Smooth muscle cell of the umbilical artery (primary cell): ENCODE measurements around the gene SMG7. TPM values are rescaled to one million over a fixed set of nuclear protein-coding genes. Genes with fewer than 3 reads are reported as not detected.

Source experiments
- total RNA-seq: library from RNA; depleted of rRNA; stranded (reverse); fragments of >200 nt; gene quantifications from 2 replicates; pipeline ENCODE4 v1.2.3, GENCODE V29; 2014

Gene SMG7, protein sequence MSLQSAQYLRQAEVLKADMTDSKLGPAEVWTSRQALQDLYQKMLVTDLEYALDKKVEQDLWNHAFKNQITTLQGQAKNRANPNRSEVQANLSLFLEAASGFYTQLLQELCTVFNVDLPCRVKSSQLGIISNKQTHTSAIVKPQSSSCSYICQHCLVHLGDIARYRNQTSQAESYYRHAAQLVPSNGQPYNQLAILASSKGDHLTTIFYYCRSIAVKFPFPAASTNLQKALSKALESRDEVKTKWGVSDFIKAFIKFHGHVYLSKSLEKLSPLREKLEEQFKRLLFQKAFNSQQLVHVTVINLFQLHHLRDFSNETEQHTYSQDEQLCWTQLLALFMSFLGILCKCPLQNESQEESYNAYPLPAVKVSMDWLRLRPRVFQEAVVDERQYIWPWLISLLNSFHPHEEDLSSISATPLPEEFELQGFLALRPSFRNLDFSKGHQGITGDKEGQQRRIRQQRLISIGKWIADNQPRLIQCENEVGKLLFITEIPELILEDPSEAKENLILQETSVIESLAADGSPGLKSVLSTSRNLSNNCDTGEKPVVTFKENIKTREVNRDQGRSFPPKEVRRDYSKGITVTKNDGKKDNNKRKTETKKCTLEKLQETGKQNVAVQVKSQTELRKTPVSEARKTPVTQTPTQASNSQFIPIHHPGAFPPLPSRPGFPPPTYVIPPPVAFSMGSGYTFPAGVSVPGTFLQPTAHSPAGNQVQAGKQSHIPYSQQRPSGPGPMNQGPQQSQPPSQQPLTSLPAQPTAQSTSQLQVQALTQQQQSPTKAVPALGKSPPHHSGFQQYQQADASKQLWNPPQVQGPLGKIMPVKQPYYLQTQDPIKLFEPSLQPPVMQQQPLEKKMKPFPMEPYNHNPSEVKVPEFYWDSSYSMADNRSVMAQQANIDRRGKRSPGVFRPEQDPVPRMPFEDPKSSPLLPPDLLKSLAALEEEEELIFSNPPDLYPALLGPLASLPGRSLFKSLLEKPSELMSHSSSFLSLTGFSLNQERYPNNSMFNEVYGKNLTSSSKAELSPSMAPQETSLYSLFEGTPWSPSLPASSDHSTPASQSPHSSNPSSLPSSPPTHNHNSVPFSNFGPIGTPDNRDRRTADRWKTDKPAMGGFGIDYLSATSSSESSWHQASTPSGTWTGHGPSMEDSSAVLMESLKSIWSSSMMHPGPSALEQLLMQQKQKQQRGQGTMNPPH
- 30.0 and 40.4 TPM in 2 replicates for total RNA-seq

DNA sequence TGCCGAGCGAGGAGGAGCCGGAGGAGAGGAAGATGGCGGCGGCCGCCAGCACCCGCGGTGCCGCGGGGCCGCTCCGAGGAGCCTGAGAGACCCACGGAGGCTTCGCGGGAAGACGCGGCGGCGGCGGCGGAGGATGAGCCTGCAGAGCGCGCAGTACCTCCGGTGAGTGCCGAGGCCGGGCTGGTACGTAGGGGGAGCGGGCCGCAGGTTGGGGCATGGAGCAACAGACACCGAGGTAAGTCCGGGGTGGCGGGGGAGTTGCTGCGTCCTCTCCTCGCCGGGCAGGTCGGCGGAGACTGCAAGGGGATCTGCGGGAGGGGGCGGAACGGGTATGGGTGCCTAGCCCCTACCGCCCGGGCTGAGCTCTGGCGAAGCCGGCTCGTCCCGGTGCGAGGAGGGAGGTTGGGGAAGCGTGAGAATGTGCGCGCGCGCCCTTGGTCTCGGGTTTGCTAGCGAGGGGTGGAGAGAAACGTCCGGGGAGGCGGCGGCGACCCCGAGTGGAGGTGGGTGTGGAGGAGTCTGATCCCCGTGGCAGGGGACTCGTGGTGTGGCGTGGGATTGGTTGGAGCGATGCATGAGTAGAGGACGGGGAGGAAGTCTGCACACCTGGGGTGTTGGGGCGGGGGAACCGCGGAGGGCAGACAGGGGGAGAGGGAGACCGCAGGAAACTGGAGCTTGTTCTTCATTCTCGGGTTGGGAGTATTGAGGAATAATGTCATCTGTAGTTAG lies at the start of gene SMG7:
Gene SMG7 (plus strand): TSS at position 12 of the 729 bp plus-strand sequence. CDS start 122 bp downstream, at position 134.

DNA sequence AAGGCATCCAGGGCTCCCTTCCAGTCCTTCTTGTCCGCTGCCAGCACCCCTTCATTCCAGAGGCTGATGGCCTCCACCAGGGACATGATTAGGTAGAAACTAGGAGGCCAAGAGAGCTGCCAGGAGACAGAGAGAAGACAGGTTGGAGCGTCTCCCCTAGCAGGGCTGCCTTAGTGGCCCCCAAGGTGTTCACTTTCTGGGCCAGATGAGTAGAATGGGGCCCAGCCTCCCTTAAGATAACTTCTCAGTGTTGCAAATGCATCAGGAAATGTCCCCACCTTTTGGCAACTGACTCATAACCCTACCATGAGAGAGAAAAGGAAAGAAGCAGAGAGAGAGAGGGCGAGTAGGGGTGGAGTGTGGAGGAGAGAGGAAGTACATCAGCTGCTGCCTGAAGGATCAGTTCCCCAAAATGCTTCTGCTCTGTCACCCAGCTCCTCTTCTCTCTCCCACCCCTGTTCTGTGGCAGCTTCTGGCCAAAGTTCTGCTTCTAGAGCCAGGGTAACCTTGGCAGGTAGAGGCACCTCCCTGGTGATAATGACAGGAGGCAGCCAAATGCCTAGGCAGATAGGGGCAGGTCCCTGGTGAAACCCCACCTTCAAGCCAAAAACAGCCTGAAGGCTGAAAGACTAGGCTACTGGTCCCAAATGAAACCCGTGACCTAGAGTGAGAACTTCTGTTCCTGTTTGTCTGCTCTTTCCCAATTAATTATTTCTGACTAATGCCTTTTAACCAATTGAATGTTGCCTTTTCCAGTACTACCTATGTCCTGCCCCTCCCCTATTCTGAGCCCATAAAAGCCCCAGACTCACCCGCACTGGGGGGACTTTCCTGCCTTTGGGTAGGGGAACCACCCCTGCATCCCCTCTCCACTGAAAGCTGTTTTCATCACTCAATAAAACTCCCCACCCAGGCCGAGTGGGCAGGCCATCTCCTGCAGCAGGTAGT lies 118.2 kb downstream of the SMG7 start, which contains the start of gene NCF2:
Gene NCF2 (minus strand): TSS at position 216 of the 948 bp plus-strand sequence. CDS start 130 bp downstream, at position 86.

Other genes with a start within 250 kb of the SMG7 start
- gene NMNAT2, start 54.1 kb upstream of the SMG7 start, total RNA-seq = 1.2 and 11.3 TPM in 2 replicates
- not detected in 2 replicates for gene NCF2, start 118.0 kb downstream of the SMG7 start, total RNA-seq
- gene ARPC5, start 163.3 kb downstream of the SMG7 start, total RNA-seq = 212 and 236 TPM in 2 replicates
- gene APOBEC4, start 180.8 kb downstream of the SMG7 start, total RNA-seq = not detected in 2 replicates